Activated effector memory CD4-positive, alpha-beta T cell treated with anti-CD3 and anti-CD28 coated beads, Interleukin-2, amount 50 U/mL, for 16 hours (primary cell): ENCODE results near the gene LOXL1.

Source experiments
- DNase-seq: peaks from one replicate; pipeline ENCODE4 v3.0.0-alpha.2; 2020

Gene LOXL1

GRCh38 chr15:73981761-73982221, 55.5 kb downstream of the LOXL1 start:
- DNase-seq = no peak

- no peak for DNase-seq
Measured at GRCh38 chr15:73982222-73982962, 56.1 kb downstream of the LOXL1 start.

- DNase-seq = no peak
Measured at GRCh38 chr15:73983211-73983727, 57.0 kb downstream of the LOXL1 start.

- DNase-seq = no peak
Measured at GRCh38 chr15:73983773-73984172, 57.5 kb downstream of the LOXL1 start.

GRCh38 chr15:73984208-73984979, 58.1 kb downstream of the LOXL1 start:
- no peak for DNase-seq

GRCh38 chr15:73985101-73985873, 59.0 kb downstream of the LOXL1 start:
- DNase-seq = no peak

GRCh38 chr15:73986055-73986775, 60.0 kb downstream of the LOXL1 start:
- no peak for DNase-seq

- DNase-seq = no peak
Measured at GRCh38 chr15:73986776-73987056, 60.5 kb downstream of the LOXL1 start.

- no peak for DNase-seq
Measured at GRCh38 chr15:73987250-73987649, 61.0 kb downstream of the LOXL1 start.

GRCh38 chr15:73987681-73988444, 61.6 kb downstream of the LOXL1 start:
- no peak for DNase-seq

GRCh38 chr15:73988445-73988969, 62.2 kb downstream of the LOXL1 start:
- no peak for DNase-seq

- no peak for DNase-seq
Measured at GRCh38 chr15:73989001-73989798, 62.9 kb downstream of the LOXL1 start.

GRCh38 chr15:73990250-73991005, 64.2 kb downstream of the LOXL1 start:
- DNase-seq = no peak

- no peak for DNase-seq
Measured at GRCh38 chr15:73991260-73991659, 65.0 kb downstream of the LOXL1 start.

GRCh38 chr15:73991726-73992593, 65.7 kb downstream of the LOXL1 start, which contains the start of gene STOML1:
TSS of gene STOML1 (minus strand) at chr15:73992295. CDS start at chr15:73992223, 72 bp downstream.
- DNase-seq = peak; percentile 99

- DNase-seq = no peak
Measured at GRCh38 chr15:73992594-73992898, 66.3 kb downstream of the LOXL1 start.

- no peak for DNase-seq
Measured at GRCh38 chr15:73993211-73993994, 67.1 kb downstream of the LOXL1 start.

- DNase-seq = peak; percentile 97
Measured at GRCh38 chr15:73994413-73994883, 68.2 kb downstream of the LOXL1 start, which contains the start of gene PML. TSS of gene PML (plus strand) at chr15:73994716. CDS start at chr15:73994813, 97 bp downstream.
